NCI-H146 treated with DMSO at 0.1 percent for 48 hours (cell line): ENCODE measurements around the gene RELT.
"Not testable (repeated sequence)": the region's sequence is repeated elsewhere in the genome, so short reads cannot be mapped to it uniquely, and the experiment has no call there.

ENCODE experiments used
- DNase-seq: peaks from one replicate; lab custom pipeline; 2025; ENCODE audit not compliant: unreplicated experiment; lab: John Stamatoyannopoulos, UW

The RELT gene

DNA sequence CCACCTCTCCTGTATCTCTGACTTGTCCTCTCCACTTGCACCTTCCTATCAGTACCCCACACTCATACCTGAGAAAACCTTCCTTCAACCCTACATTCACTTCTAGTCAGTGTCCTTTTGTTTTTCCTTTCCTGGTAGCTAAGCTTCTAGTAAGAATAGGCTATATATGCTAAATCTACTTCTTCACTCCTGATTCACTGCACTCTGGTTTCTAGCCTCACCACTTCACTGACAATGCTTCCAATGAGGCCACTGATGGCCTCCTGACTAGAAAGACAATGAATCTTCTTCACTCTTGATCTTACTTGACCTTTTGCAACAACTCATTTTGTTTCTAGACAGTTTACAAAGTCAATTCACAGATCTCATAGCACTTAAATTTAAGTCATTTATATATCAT is 52.0 kb downstream of the RELT start:
- no peak for DNase-seq

DNA sequence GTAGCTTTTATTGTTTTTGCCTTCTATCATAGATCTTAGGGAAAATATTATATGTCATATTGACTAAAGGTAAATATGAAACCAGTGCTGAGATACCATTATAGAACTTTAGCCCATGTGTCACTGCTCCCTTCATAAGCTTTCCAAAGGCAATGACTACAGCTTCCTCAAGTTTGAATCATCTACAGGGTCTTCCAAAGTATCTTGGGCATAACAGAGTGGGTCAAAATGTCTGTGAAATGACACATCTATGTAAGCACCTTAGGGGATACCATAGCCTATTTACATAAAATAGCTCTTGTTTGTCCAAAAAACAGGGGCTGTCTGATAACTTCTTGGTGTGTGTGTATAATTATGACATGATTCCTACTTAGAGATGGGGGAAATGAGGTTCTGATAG is 52.5 kb downstream of the RELT start:
- no peak for DNase-seq

- no peak for DNase-seq
These were observed 53.0 kb downstream of the RELT start for GRCh38 chr11:73429121-73429750.

DNA sequence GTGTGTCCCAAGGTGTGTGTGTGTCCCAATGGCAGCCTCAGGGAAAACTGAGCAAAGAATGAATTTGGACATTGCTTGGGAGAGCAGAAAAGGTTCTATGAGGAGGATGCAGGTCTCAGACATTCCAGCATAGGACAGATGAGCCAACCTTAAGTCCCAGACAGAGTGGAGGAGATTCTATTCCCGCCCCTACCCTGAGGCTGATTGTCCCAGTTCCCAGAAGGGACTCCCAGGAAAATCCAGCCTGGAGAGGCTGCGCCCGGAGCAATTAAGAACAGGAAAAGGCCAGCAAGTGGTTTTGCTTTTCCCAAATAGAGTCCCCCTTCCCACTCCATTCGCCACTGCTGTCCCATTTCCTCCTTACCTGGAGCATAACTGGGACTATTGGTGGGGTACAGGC is 54.1 kb downstream of the RELT start:
- no peak for DNase-seq

DNA sequence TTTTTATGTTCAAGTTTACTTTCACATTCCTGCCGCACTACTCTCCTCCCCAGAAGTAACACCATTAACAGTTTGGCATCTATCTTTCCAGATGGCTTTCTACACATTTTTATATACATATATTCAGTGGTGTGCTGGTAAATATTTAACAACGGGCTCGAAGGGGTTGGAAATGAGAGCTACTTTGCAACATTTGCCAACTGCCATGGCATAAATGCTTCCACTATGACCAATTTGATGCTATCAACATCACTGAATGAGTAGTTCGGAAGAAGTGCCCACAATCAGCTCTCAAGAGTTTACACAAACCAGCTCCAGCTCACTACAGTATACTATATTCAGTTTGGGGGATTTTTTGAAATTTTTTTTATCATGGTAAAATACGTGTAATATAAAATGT is 55.2 kb downstream of the RELT start:
- no peak for DNase-seq

- DNase-seq, result not testable (repeated sequence)
These were observed 60.7 kb downstream of the RELT start for GRCh38 chr11:73436859-73437258.

GRCh38 chr11:73439002-73439843 is 63.0 kb downstream of the RELT start:
- no peak for DNase-seq

- DNase-seq, result no peak
These were observed 69.8 kb downstream of the RELT start for GRCh38 chr11:73445980-73446379.

DNA sequence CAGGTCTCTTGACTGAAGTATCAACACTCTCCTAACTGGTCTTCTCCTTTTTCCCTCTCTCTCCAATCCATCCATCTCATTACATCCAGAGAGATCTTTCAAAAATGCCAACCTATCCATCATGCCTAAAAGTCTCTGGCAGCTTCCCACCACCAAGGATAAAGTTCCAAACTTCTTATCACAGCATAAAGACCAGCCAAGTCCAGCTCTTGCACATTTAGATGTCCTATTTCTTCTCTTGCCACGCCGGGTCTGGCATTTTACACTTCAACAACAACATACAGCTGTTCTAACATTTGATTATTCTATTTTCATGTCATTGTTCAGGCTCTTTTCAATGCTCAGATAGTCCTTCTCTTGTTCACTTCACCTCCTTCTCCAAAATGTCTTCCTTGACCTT is 70.6 kb downstream of the RELT start:
- DNase-seq, result no peak
